ENCODE data around the gene NPHS1. TPM values are rescaled to one million over a fixed set of nuclear protein-coding genes. Genes with fewer than 3 reads are reported as not detected.

Gene NPHS1
- total and polyA plus RNA-seq, 8 donors = 0.10 to 17.9 (median 0.49) TPM; not detected in 2

DNA sequence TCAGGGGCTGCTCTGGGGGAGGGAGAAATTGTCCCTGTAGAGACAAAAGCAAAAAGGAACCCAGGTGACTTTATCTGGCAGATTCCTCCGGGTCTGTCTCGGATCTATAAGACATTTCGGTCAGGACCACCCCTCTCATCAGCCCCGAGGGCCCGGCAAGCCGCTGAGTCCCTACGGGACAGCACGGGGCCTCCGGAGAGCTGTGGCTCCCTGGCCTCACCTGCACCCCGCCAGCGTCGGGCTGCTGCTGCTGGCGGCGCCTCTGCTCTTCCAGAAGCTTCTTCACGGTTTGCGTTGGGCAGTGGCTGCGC, 46.1 kb upstream of the NPHS1 start:
- 5 to 9% (median 9%) methylated on average over 14 to 17 of the region's 17 CpGs for WGBS, 5 donors
- no peak for DNase-seq
- H3K36me3 ChIP-seq = peaks cover 27 to 46% (median 41%) of the 10 kb centered on the region in 4 donors
- H3K4me3 ChIP-seq = peak overlapping the region; percentile 72 to 95 (median 74)
- peaks cover 19 to 60% (median 32%) of the 10 kb centered on the region in 4 donors for H3K4me1 ChIP-seq
- H3K27me3 ChIP-seq = no peaks in the 10 kb centered on the region
- no peak for TF ChIP-seq POLR2AphosphoS5 (IDR thresholded peaks at IDR 0.05)
- TF ChIP-seq EP300 (IDR thresholded peaks at IDR 0.05) = no peak
- no peak for TF ChIP-seq POLR2A (IDR thresholded peaks at IDR 0.05)
- TF ChIP-seq, protein P1, sequence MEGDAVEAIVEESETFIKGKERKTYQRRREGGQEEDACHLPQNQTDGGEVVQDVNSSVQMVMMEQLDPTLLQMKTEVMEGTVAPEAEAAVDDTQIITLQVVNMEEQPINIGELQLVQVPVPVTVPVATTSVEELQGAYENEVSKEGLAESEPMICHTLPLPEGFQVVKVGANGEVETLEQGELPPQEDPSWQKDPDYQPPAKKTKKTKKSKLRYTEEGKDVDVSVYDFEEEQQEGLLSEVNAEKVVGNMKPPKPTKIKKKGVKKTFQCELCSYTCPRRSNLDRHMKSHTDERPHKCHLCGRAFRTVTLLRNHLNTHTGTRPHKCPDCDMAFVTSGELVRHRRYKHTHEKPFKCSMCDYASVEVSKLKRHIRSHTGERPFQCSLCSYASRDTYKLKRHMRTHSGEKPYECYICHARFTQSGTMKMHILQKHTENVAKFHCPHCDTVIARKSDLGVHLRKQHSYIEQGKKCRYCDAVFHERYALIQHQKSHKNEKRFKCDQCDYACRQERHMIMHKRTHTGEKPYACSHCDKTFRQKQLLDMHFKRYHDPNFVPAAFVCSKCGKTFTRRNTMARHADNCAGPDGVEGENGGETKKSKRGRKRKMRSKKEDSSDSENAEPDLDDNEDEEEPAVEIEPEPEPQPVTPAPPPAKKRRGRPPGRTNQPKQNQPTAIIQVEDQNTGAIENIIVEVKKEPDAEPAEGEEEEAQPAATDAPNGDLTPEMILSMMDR (IDR thresholded peaks at IDR 0.05) = no peak
- intact Hi-C loops (cut with DNase I; ENCODE audit: low total_unique reads) = loop anchor here (5.0 kb wide), 1 partner anchor 34 kb away; no protein-coding TSS in a partner anchor
- H3K27ac ChIP-seq = peak overlapping the region; percentile 84 to 95 (median 93)
- H3K9me3 ChIP-seq = no peaks in the 10 kb centered on the region

GRCh38 chr19:35897706-35898451, 45.6 kb upstream of the NPHS1 start:
- DNase-seq = no peak
- Histone ChIP-seq H3K27ac (peak overlapping the region in 4 of 5 donors; percentile 84 to 95 (median 94)), H3K36me3 (peaks cover 27 to 52% (median 47%) of the 10 kb centered on the region in 4 donors), H3K4me1 (peaks cover 17 to 55% (median 27%) of the 10 kb centered on the region in 4 donors), H3K9me3 (no peaks in the 10 kb centered on the region), H3K4me3 (peak overlapping the region; percentile 72 to 95 (median 74)), H3K27me3 (no peaks in the 10 kb centered on the region)
- TF ChIP-seq, protein P1 (IDR thresholded peaks at IDR 0.05) = no peak
- TF ChIP-seq POLR2A (IDR thresholded peaks at IDR 0.05) = no peak
- TF ChIP-seq EP300 (IDR thresholded peaks at IDR 0.05) = no peak
- TF ChIP-seq POLR2AphosphoS5 (IDR thresholded peaks at IDR 0.05) = no peak
- WGBS, 5 donors = 87 to 95% (median 92%) methylated on average over 11 to 13 of the region's 13 CpGs
- intact Hi-C loops (cut with DNase I; ENCODE audit: low total_unique reads) = loop anchor here (5.0 kb wide), 1 partner anchor 34 kb away; no protein-coding TSS in a partner anchor

GRCh38 chr19:35896643-35897040, 44.3 kb upstream of the NPHS1 start:
- TF ChIP-seq POLR2AphosphoS5 (IDR thresholded peaks at IDR 0.05) (no peak), POLR2A (IDR thresholded peaks at IDR 0.05) (no peak), EP300 (IDR thresholded peaks at IDR 0.05) (no peak)
- TF ChIP-seq, protein P1 (IDR thresholded peaks at IDR 0.05) = no peak
- intact Hi-C loops (cut with DNase I; ENCODE audit: low total_unique reads) = loop anchor here (5.0 kb wide), 1 partner anchor 36 kb away; no protein-coding TSS in a partner anchor

DNA sequence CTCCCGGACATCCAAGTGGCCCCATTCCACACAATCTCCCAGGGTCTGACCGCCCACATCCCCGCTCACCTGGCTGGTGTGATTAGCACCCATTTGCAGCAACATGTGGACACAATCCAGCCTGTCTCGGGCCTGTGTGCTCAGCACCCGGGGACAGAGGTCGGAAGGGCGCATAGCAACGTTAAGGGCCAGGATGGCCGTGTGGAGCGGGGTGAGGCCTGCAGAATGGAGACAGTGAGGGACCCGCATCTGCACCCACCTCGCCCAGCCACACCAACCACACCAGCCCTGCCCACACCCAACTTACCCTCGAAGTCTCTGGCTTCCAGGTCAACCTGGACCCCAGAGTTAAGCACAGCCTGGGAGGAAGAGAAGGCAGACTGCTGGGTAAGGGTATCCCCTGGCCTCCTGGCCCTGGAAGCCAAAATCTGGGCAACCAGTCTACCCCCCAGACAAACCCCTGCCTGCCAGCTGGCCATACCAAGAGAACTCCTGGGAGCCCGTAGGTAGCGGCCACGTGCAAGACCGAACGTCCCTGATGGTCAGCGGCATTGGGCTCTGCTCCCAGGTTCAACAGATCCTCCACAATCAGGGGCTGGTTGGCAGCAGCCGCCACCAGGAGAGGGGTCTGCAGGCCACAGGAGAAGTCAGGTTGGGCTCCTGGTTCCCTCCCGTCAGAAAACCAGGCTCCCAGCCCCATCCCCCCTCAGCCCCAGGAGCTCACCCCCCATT, 43.8 kb upstream of the NPHS1 start:
- Histone ChIP-seq H3K36me3 (peaks cover 27 to 66% (median 64%) of the 10 kb centered on the region in 4 donors), H3K4me3 (no peak overlapping the region), H3K4me1 (peaks cover 14 to 37% (median 20%) of the 10 kb centered on the region in 4 donors), H3K27ac (no peak overlapping the region), H3K9me3 (no peaks in the 10 kb centered on the region), H3K27me3 (no peaks in the 10 kb centered on the region)
- intact Hi-C loops (cut with DNase I; ENCODE audit: low total_unique reads) = loop anchor here (5.0 kb wide), 1 partner anchor 36 kb away; no protein-coding TSS in a partner anchor
- TF ChIP-seq POLR2A (IDR thresholded peaks at IDR 0.05) (no peak), POLR2AphosphoS5 (IDR thresholded peaks at IDR 0.05) (no peak), EP300 (IDR thresholded peaks at IDR 0.05) (no peak)
- TF ChIP-seq, protein P1 (IDR thresholded peaks at IDR 0.05) = no peak
- WGBS, 5 donors = 81 to 90% (median 89%) methylated on average over 17 to 21 of the region's 21 CpGs
- no peak for DNase-seq

More at GRCh38 chr19:35896643-35897040, 44.3 kb upstream of the NPHS1 start:
- no peak overlapping the region for H3K27ac ChIP-seq
- no peak for DNase-seq
- H3K9me3 ChIP-seq = no peaks in the 10 kb centered on the region
- H3K27me3 ChIP-seq = no peaks in the 10 kb centered on the region
- no peak overlapping the region for H3K4me3 ChIP-seq
- peaks cover 17 to 43% (median 25%) of the 10 kb centered on the region in 4 donors for H3K4me1 ChIP-seq
- H3K36me3 ChIP-seq = peaks cover 27 to 64% (median 59%) of the 10 kb centered on the region in 4 donors
- WGBS, 5 donors = 88 to 95% (median 95%) methylated on average over 5 to 13 of the region's 13 CpGs

All from stomach (tissue), 9 donors.